Stimulated activated CD4-positive, alpha-beta T cell treated with anti-CD3 and anti-CD28 coated beads, TNF-alpha, amount 100 ng/mL, for 1 hour (primary cell): ENCODE measurements around the gene DNAJC25.
A peak's percentile ranks its signal among the peaks of the same experiment; 100 is the strongest.
"Not testable (repeated sequence)": the region's sequence is repeated elsewhere in the genome, so short reads cannot be mapped to it uniquely, and the experiment has no call there.

Experiments
- DNase-seq, 3 donors: peaks; one replicate each; pipeline ENCODE4 v3.0.0-alpha.2; 2020; ENCODE audit warnings: low read depth in 3 of 3, low spot score in 1 of 3

The DNAJC25 gene

DNA sequence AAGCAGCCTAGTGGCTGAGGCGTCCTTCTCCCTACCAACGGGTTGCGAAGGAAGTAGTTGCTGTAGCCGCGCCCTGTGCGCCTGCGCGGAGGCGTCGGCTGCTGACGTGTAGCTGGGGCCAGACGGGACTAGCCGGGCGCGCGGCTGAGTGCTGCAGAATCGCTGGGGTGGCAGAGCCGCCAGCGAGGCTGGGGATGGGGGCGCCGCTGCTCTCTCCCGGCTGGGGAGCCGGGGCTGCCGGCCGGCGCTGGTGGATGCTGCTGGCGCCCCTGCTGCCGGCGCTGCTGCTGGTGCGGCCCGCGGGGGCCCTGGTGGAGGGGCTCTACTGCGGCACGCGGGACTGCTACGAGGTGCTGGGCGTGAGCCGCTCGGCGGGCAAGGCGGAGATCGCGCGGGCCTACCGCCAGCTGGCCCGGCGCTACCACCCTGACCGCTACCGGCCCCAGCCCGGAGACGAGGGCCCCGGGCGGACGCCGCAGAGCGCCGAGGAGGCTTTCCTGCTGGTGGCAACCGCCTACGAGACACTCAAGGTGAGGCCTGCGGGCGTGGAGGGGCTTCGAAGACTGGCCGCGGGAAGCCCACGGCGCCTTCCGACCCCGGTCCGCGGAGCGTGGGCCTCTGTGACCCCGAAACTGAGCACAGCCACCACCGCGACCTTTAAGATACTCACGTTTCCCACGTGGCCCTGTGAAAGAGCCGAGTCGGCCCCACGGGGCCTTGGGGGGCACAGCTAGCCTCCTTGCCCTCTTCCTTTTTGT lies at the start of gene DNAJC25:
Gene DNAJC25 (plus strand): TSS at position 121 of the 758 bp plus-strand sequence. CDS start 74 bp downstream, at position 195.
- peak; percentile 86 to 95 (median 93) for DNase-seq

DNA sequence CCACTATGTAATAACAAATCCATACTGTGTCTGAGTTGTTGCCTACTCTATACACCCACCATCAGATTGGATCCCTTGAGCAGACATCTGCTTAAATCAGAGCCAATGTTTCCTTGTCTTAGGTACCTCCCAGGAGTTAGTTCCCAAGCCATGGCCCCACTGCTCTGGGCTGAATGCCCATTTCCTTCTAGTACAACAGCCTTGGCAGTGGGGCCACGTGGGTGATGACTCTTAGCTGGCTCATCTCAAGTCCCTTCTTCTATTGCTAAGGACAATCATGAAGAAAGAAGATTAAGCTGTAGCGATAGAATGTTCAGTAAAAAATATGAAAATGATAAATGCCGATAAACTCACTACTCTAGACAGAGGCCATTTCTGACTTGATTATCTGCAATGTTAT lies 48.2 kb upstream of the DNAJC25 start:
- no peak for DNase-seq

DNA sequence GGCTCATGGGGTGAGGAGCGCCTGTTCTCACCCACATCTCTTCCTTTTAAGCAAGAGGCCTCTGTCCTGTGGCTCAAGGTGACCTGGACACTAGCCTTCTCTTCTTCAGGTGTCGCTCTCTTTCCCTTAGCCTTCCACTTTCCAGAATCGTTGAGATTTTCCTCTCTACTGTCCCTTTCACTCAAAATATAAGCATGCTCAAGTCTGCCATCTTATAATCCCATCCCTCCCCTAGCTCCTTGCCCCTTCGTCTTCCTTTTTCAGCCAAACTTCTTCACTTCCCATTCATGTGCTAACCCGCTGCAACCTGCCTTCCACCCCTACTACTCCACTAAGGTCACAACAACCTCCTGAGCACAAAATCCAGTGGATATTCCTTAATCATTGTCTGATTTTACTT lies 44.8 kb upstream of the DNAJC25 start:
- no peak for DNase-seq

DNA sequence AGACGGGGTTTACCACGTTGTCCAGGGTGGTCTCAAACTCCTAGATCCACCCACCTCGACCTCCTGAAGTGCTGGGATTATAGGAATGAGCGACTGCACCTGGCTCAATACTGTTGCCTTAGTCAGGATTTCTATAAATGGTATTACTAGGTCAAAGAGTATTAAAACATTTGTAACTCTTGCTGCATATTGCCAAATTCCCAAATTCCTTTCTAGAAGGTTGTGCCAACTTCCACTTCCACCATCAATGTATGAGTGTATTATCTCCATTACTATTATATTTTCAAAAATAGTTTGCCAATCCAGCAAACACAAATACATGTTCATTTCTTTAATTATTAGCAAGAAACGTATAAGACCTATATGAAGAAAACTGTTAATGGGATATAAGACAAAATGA lies 42.3 kb upstream of the DNAJC25 start:
- DNase-seq = no peak

DNA sequence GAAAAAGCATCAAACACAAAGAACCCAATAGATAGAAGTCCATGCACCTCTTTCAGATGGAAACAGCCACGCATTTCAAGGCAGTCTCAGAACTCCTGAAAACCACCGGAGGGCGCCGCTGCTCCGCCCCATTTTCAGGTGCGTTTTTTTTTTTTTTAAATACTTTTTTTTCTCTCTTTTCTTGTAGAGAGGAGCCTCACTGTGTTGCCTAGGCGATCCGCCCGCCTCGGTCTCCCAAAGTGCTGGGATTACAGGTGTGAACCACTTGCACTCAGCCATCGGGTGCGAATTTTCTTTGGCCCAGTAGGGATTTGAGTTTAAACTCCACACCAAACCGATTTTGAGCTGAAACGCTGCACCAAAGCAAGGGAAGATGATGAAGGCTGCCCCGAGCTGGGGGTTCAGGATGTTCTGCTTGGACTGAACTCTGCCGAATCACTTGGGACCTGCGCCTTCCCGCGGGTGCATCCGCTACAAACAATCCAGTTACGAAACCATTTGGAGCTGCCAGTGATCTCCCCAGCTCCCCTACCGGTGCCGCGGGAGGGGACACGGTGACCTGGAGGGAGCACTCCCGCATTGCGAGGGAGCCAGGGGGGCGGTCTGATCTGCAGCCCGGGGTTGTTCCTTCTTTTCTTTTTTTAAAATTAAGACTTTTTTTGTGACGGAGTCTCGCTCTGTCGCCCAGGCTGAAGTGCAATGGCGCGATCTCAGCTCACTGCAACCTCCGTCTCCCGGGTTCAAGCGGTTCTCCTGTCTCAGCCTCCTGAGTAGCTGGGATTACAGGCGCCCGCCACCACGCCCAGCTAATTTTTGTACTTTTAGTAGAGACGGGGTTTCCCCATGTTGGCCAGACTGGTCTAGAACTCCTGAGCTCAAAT lies 33.0 kb upstream of the DNAJC25 start:
- DNase-seq = peak in 2 of 3 donors; percentile 17 to 23

DNA sequence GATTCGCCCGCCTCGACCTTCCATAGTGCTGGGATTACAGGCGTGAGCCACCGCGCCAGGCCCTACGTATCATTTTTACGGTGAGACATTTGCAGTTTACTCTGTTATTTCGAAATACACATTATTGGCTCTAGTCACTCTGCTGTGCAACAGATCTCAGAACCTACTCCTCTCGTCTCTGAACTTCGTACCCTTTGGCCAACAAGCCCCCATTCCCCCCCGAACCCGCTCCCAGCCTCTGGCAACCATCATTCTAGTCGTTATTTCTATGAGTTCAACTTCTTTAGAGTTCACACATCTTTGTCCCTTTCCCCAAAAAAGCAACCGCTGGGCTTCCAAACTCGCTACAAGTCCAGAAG lies 32.4 kb upstream of the DNAJC25 start:
- no peak for DNase-seq

DNA sequence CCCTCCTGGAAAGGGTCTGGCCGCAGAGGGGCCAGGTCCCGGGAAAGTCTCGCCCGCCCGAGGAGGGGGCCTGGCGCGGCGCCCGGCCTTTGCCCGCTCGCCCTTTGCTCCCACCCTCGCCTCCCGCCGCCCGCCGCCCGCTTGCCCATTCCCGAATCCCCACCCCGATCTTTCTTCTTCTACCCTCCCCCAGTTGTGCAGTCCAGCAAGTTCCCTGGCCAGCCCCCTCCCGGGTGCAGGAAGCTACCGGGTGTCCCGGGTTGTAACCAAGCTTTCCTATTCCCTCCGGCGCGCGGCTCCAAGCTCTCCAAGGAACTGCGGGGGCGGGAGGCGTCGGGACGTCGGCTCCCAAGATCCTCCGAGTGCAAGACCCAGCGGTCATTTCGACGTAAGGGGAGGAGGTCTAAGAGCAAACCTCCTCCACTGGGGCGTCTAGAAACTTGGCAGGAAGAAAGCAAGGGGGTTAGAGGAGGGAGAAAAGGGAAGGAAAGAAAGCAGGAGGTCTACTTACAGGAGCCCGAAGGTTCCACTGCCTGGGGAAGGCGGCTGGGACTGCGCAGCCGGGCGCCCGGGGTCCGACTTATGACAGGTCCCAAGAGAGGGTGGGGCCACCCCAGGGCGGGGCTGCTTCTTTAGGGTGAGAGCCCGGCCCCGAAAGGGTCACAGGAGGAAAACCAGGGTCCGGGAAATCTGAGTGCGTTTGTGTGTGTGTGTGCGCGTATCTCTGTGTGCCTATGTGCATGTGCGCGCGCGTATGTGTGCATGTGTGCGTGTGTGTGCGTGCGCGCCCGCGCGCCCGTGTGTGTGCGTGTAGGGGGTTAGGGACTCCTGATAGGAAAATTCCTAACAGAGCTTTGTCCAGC lies 31.8 kb upstream of the DNAJC25 start, which contains the start of gene PTGR1:
Gene PTGR1 (minus strand): TSS at position 556 of the 863 bp plus-strand sequence. CDS start 2,225 bp downstream, outside the sequence.
- DNase-seq = no peak

DNA sequence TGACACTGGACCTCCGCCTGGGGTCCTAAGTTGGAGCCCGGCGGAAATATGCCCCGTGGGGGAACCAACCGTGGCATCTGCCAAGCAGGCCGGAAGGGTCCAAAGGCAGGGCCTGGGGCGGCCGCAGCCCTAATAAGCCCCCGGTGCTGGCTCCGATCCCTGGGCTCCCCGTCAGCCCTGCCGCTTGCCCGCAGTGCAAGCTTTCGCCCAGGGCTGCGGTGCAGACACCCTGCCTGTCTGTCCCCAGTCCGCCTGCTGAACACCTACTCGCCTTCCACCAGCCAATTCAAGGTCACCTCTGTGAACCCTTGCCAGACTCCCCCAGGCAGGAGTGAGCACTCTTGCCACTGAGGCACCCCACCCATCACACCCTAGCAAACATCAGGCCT lies 31.2 kb upstream of the DNAJC25 start:
- DNase-seq = no peak

DNA sequence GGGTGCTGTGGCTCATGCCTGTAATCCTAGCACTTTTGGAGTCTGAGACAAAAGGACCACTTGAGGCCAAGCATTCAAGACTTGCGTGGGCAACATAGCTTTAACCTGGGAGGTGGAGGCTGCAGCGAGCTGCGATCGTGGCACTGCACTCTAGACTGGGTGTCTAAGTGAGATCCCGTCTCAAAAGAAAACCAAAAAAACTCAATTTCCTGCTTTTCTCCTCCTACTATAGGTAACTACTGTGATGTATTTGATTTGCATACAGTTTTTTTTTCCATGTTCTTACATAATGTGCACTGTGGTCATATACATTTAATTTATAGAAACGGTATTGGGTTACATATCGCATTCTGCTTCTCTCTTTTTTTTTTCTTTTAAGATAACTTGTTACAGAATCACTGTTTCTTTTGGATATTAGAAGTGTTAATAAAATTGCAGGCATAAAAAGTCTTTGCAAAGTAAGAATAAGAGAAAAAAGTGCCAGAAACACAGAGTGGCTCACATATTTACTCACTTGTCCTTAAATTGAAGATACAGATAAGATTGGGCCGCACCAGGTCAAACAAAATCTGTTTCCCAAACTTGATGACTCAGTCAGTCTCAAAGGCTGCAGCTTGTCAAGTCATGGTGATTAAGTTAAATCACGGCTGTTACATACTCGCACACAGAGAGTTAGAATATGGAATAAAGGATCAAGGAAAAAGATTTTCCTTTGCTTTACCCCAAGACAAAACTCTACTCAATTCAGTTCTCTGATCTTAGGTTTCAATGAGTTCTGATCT lies 29.7 kb upstream of the DNAJC25 start:
- DNase-seq = no peak

DNA sequence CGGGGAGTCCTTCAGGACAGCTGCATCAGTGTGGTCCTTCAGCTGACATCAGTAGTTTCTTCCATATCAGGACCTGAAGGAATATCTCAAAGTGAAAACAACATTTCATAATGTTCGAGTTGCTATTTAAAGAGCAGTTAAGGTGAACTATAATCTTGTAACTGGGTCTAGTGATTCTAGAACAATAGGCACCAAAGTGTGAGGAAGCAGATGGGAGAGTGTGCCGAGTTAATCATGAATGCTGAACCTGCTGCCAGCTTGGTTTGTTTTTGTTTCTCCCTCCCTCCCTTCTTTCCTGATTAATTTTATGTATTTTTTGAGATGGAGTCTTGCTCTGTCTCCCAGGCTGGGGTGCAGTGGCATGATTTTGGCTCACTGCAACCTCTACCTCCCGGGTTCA lies 28.1 kb upstream of the DNAJC25 start:
- no peak for DNase-seq

DNA sequence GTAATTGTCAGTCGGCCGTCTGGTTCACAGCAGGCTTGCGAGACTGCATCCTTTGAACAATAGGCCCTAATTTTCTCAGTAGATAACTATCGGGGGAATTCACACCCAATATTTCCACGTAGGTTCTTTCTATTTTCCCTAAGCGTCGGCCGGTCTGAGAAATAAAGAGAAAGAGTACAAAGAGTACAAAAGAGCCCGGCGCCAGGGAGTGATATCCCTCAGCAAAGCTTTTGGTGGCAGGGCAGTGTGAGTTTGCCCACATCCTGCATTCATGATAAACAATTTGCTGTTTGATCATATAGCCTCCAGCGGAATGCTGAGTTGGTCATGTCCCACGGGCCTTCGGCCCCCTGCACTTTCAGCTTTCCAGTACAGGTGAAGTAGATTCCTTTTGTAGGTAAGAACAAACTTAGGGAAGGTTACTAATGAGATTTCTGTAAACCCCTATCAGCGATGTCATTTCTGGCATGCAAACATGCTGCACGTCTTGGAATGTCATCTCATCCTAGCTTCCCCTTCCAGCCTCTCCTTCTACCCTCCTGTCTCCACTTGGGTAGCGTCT lies 27.0 kb upstream of the DNAJC25 start:
- DNase-seq = no peak

DNA sequence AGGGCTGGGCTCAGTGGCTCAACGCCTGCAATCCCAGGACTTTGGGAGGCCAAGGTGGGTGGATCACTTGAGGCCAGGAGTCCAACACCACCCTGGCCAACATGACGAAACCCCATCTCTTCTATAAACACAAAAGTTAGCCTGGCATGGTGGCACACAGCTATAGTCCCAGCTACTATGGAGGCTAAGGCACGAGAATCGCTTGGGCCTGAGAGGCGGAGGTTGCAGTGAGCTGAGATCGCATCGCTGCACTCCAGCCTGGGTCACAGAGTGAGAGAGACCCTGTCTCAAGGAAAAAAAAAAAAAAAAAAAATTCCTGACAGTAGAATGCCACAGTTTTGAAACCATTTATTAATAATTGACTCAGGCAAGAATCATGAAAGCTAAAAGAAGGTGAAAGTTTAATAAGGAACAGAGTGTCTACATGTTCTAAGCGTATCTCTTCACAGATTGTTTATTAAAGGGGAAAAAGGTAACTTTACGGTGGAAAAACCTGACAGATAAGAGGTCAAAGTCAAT lies 26.0 kb upstream of the DNAJC25 start:
- no peak for DNase-seq

DNA sequence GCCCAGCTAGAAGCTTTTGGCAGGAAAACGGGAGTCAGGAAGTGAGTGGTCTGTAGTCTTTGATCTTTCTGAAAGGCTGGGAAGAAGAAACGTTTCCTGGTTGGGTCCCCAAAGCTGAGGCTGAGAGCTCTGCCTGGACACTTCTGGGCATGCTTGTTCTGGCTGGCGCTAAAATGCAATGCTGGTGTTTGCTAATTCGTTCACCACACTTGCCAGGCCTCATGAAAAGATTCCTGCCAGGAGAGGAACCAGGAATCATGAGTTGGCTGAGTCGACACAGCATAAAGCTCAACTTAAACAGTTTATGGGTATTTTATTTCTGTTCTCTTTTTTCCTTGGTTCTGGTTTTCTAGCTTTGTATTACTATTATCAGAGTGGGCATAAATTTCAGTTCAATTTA lies 21.0 kb upstream of the DNAJC25 start:
- DNase-seq = no peak

DNA sequence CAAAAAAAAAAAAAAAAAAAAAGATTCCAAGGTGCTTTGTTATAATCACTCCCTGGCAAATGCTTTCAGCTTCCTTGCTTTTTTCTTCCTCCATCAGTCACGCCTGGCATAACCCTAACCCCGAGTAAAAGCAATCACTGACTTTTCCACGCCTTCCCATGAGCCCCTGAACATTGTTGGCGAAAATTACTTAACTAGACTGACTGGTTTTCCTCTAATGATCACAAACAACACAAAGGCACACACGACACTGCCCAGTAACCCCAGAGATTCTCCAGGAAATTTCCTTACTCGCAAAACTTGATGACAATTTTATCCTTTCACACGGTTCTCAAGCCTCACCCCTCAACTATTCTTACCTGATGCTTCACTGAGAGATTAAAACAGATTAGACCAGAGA lies 20.3 kb upstream of the DNAJC25 start:
- DNase-seq = no peak

DNA sequence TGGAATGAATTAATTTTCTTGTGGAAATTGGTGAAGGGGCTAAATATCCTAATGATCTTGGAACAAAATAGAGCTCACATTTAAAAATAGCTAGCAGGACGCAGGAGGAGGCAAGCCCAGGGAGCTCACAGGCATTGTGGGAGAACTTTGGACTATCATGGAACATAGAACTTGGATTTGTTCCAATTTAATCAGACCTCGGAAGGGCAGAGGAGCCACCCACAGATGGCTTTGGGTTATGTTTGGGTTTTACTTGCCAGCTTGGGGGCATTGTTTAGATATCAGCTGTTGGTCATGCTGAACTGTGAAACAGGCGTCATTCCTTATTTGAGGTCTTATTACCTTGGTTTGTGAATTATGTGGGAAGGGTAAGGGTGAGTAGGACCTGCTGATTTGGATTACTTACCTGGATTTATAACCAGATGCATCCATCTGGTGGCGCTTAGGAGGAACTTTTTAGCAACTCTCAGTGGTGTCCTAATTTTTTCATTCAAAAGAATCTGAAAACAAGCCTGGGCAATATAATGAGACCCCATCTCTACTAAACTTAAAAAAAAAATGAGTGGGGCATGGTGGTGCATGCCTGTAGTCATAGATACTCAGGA lies 17.6 kb upstream of the DNAJC25 start:
- no peak for DNase-seq

DNA sequence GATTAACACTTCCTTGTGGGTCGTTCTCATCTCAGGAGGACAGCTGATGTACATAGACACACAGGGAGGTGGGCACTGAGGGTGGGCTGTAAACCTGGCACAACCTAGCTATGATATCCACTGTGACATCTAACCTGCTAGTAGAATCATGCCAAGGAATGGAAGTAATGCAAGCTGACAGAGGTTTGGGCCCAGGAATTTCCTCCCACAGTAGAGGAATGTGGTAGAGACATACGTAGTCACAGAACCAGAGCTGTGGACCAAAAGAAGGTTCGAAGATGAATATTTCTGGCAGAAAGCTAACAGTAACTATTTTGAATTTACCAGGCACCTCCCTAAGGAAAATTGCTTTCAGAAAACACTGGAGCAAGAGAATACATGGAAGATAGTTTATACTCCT lies 15.2 kb upstream of the DNAJC25 start:
- DNase-seq = no peak

DNA sequence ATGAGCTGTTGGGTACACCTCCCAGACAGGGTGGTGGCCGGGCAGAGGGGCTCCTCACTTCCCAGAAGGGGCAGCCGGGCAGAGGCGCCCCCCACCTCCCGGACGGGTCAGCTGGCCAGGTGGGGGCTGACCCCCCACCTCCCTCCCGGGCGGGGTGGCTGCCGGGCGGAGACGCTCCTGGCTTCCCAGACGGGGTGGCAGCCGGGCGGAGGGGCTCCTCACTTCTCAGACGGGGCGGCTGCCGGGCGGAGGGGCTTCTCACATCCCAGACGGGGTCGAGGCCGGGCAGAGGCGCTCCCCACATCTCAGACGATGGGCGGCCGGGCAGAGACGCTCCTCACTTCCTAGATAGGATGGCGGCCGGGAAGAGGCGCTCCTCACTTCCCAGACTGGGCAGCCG lies 13.8 kb upstream of the DNAJC25 start:
- not testable (repeated sequence) for DNase-seq

DNA sequence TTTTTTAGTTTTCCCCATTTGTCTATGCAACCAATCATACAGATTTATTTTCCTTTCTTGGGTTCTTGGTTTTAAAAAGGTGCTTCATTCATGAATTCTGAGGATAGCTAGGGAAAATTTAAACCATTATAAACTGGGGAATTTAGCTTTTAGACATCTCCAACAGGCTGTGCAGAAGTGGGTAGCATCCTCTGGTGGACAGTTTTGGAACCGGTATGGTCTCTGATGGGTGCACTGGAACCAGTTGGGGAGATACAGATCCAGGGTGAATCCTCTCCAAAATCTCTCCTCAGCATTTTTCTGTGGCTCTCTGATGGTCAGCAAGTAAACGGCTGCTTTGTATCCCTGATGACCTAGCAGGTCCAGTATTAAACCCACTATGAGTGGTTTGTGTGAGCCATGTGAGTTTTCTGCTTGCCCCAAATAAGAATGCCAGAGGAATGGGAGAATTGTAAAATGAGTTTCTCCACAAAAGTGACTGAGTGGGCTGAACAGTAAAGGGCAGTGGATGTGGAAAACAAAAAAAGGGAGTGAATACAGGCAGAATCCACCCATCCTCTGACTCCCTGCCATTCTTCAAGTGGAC lies 9.1 kb upstream of the DNAJC25 start:
- no peak for DNase-seq

DNA sequence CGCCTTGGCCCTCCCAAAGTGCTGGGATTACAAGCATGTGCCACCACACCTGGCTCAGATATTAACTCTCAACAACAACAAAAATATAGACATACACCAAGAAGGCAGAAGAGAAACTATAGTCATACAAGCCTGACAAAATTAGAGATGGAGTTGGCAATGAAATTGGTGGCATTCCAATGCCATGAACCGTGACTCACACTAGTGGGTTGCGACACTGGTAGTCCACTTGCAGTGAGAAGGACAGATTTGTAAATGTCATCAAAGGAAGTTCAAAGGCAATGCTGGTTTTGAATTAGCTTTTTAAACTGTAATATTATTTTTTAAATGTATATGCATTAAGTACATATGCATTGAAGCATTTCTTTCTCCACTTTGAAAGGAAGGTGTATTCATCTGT lies 8.5 kb upstream of the DNAJC25 start:
- DNase-seq = no peak
